ENCODE measurements around the gene ALPI.

DNA sequence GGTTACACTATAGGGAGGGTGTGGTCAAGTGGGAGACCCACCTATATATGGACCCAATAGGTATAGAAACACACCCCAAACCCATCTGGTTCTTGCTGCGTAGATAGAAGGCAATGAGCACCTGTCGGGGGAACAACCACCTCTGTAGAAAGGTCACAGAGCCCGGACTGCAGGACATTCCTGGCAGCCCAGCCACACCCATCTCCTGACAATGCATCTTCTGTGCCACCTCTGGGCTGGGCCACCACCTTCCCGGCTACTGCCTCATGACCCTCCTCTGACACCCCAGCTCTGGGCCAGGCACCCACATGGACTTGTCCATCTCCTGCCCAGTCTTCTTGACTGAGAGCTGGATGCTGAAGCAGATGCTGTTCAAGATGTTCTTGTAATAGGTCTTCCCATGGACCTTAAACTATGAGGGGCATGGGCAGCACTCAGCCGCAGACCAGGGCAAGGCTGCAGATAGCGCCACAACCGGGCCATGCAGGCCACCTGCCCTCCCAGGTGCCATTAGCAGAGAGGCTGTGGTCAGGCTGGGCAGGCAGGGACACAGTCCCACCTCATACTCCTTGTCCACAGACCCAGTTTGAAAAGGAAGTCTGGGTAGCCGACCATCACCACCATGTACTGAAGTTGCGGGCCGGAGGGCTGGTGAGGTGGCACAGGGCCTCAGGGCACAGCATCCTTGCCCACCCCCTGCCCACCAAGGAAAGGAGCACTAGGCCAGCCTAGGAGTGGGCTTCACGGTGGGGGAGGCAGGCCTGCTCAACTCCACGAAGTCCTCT, 40.0 kb upstream of the ALPI start:
- TF ChIP-seq, protein P1, sequence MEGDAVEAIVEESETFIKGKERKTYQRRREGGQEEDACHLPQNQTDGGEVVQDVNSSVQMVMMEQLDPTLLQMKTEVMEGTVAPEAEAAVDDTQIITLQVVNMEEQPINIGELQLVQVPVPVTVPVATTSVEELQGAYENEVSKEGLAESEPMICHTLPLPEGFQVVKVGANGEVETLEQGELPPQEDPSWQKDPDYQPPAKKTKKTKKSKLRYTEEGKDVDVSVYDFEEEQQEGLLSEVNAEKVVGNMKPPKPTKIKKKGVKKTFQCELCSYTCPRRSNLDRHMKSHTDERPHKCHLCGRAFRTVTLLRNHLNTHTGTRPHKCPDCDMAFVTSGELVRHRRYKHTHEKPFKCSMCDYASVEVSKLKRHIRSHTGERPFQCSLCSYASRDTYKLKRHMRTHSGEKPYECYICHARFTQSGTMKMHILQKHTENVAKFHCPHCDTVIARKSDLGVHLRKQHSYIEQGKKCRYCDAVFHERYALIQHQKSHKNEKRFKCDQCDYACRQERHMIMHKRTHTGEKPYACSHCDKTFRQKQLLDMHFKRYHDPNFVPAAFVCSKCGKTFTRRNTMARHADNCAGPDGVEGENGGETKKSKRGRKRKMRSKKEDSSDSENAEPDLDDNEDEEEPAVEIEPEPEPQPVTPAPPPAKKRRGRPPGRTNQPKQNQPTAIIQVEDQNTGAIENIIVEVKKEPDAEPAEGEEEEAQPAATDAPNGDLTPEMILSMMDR (IDR thresholded peaks at IDR 0.05; ENCODE audit: borderline replicate concordance, extremely low read depth, low read length, poor library complexity, severe bottlenecking) = no peak
- TF ChIP-seq EZH2 (IDR thresholded peaks at IDR 0.05; ENCODE audit: borderline replicate concordance, low read depth, low read length, severe bottlenecking) = no peak

Data from DND-41 (cell line).